SHP77 (cell line): ENCODE measurements around the gene CDX1.

Source experiments
- DNase-seq, 2 experiments: peaks; one replicate each; lab custom pipeline; 2025; lab: John Stamatoyannopoulos, UW

Gene CDX1

GRCh38 chr5:150131978-150132694, 34.4 kb upstream of the CDX1 start:
- no peak for DNase-seq

- no peak for DNase-seq
These were observed 33.8 kb upstream of the CDX1 start for GRCh38 chr5:150132740-150133139.

GRCh38 chr5:150133581-150134197, 32.9 kb upstream of the CDX1 start:
- DNase-seq, result no peak

DNA sequence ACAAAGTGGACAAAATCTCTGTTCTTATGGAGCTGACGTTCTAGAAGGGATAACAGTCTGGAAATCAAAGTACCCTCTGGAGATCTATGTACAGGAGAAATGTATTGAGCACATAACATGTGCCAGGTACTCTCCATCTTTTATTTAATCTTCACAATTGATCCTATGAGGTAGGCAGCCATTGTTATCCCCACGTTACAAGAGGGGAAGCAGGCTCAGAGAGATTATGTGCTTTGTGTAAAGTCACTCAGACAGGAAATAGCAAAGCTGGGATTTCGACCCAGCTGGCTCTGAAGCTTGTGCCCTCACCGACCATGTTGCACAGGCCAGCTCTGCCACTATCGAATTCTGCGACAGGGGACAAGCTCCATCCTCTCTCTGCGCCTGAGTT, 32.4 kb upstream of the CDX1 start:
- DNase-seq, result no peak

DNA sequence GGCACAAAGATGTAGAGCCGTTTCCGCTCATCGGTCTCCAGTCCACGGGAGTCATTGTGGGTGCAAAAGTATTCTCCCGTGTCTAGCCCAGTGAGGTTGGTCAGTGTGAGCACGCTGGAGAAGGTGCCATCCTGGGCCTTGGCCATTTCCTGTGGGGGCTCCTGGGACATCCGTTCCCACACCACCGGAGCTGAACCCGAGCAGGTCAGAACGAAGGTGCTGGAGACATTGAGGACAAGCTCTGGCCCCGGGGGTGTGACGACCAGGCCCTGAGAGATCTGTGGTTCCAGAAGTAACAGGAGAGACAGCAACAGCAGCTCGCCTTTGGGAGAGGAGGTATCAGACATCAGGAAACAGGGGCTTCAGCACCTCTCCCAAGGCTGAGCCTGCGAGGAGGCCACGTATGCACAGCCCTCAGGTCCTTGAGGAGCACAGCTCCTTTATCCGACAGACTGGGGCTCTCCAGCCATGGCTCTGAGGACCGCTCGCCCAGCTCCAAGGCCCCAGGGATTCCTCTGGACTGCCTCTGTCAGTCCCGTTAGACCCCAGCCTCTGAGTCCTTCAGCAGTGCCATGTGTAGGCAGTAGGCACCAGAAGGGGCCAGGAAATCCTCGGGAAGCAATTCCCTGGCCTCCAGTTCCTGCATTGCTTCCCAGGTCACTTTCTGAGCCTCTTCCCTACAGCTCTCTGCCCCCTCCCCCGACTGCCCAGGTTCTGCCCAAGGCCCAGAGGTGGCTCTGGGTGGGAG, 30.8 kb upstream of the CDX1 start:
- no peak for DNase-seq

GRCh38 chr5:150136305-150137167, 30.0 kb upstream of the CDX1 start:
- no peak for DNase-seq

DNA sequence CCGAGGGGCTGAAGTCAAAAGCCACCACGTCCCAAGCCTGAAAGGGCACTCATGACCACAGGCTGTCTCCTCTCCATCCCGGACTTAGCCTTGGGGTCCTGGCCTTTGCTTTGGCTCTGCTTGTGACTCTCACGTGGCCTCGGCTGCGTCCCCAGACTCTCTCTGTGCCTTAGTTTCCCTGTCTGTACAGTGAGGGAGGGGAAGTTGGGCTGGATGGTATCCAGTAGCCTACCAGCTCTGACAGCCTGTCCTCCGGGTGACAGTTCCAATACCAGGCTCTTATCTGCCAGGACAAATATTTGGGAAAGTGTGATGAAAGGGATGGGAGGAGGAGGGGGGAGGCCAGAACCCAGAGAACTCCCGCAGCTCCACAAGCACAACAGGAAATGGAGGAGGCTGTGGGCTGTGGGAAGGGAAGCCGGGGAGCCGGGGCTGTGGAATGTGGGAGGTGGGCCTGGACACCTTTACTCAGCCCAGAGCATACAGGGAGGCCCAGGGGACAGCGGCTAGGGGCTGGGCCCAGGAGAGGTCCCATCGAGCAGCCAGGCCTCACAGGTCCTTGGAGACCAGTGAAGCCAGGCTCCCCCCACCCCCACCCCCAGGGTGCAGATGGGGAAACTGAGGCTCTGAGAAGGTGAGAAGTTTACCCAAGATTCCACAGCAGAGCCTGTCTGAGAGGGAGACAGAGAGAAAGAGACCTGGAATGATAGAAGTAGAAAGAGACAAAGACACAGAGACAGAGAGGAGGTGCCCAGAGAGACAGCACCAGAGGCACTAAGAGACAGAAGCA, 29.2 kb upstream of the CDX1 start:
- DNase-seq, result no peak

- no peak for DNase-seq
These were observed 28.6 kb upstream of the CDX1 start for GRCh38 chr5:150137997-150138396.

- DNase-seq, result no peak
These were observed 27.9 kb upstream of the CDX1 start for GRCh38 chr5:150138551-150139265.

DNA sequence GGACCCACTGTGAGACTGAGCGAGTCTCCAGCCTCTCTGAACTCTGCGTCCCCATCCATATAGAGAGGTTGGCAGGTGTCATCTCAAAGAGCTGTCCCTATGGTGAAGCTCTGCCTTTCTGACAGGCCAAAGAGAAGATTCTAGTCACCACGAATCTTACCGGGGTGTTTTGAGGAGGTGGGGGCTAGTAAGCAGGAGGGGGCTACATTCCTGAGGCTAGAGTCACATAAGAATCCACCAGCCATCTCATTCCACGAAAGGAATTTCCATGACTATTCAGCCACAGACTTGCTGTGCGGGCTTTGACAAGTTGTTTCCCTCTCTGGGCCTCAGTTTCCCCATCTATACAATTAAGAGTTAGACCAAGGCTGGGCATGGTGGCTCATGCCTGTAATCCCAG, 27.2 kb upstream of the CDX1 start:
- DNase-seq, result no peak

DNA sequence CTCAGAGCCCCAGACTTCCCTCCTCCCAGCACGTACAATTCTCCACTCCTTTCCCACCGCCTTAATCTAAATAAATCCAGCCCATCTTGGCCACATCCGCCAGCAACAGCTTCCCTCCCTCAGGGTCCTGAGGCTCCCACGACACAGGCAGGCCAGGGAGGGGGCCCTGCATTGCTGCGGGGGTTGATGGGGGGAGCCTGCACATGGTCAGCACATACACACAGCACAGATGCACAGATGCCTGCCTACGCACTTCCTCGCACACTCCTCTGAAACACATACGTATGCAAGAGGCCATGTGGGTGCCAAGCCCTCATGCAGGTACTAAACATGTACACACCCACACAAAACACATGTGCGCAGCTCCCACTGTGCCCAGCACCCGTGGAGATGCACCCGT, 25.7 kb upstream of the CDX1 start:
- DNase-seq, result no peak

- no peak for DNase-seq
These were observed 24.9 kb upstream of the CDX1 start for GRCh38 chr5:150141544-150142184.

GRCh38 chr5:150142185-150142958, 24.2 kb upstream of the CDX1 start:
- DNase-seq, result no peak

- no peak for DNase-seq
These were observed 23.6 kb upstream of the CDX1 start for GRCh38 chr5:150142959-150143349.

DNA sequence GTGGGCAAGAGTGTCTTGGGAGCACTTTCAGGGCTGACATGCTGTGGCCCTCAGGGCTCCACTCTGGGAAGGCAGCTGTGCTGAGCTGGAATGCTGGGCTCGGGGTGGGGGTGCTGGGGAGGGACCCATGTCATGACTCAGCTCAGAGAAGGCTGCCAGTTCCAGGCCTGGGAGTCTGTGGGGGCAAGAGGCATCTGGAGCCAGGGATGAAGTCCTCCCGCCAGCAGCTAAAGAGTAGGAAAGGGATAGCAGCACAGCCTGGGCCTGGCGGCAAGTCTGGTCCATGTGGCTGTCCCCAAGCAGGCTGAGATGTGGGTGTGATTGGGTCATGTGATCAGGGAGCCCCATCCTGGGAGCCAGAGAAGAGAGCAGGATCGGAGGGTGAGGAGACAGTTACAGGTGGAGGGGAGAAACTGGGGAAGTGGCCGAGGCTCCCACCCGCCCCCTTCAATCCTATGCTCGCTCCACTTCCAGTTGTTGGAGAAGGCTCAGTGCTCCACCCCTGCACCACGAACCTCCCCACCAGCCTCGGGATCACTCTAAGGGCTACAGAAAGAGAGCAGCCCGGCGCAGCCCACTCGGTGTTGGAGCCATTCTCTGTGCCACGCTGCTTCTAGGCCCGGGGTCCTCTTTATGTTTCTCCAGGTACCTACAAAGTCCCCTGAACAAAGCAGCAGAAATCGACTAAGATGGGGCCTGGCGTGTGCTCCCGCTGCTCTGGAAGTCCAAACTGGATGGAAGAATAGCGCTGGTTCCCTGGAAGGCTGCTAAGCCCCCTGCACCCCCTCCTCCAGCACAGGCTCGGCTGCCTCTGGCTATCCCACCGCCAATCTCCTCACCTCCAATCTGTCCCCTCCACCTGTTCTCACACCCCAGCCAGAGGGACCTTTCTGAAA, 23.0 kb upstream of the CDX1 start:
- DNase-seq, result no peak

DNA sequence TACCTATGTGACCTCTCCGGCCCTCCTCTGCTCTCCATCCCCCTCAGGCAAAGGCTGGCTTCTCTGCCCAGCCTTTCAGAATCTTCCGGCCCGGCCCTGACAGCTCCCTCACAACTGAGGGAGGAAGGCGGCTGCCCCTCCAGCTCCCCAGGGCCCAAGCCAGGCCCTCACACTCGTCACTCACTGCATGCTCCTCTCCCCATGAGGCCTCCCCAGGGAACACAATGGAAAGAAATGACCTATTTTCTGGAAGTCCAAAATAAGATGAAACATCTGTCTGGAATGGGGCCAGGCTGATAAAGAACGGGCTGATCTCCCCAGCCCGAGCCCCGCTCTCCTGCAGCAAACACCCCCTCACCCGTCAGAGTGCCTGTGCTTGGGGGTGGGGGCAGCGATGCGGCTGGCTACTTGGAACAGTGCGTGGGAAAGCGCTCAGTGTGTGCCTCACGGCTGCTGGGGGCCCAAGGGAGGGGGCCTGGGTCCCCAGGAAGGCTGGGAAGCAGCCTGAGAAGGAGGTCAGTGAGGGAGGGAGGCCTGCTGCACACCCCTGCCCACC, 22.3 kb upstream of the CDX1 start:
- DNase-seq, result no peak

- DNase-seq, result no peak
These were observed 21.7 kb upstream of the CDX1 start for GRCh38 chr5:150144879-150145278.

GRCh38 chr5:150146235-150146634, 20.3 kb upstream of the CDX1 start:
- no peak for DNase-seq
